ENCODE data around the gene IL31. TPM values are rescaled to one million over a fixed set of nuclear protein-coding genes. Genes with fewer than 3 reads are reported as not detected.

The IL31 gene
- total RNA-seq, 2 experiments from 2014 or later: not detected

- no peak for DNase-seq (ENCODE audit: low spot score)
- H3K4me2 ChIP-seq (ENCODE audit: low read length): no peak overlapping the region
- H3K4me3 ChIP-seq (ENCODE audit: low read depth, low read length, poor library complexity, severe bottlenecking): no peak overlapping the region
- no peaks in the 10 kb centered on the region for H3K9me3 ChIP-seq (ENCODE audit: low read length)
- H3K27ac ChIP-seq (ENCODE audit: low read depth, low read length, poor library complexity, severe bottlenecking): no peak overlapping the region
- no peaks in the 10 kb centered on the region for H3K4me1 ChIP-seq (ENCODE audit: insufficient read depth, low read length, poor library complexity, severe bottlenecking)
- ChIA-PET POLR2A (no interaction called here), CTCF (ENCODE audit: unreplicated experiment) (no interaction called here)
- no peaks in the 10 kb centered on the region for H4K20me1 ChIP-seq (ENCODE audit: insufficient read depth, low read length)
- no peaks in the 10 kb centered on the region for H3K79me2 ChIP-seq (ENCODE audit: insufficient read depth, low read depth, low read length)
- TF ChIP-seq, protein P1, sequence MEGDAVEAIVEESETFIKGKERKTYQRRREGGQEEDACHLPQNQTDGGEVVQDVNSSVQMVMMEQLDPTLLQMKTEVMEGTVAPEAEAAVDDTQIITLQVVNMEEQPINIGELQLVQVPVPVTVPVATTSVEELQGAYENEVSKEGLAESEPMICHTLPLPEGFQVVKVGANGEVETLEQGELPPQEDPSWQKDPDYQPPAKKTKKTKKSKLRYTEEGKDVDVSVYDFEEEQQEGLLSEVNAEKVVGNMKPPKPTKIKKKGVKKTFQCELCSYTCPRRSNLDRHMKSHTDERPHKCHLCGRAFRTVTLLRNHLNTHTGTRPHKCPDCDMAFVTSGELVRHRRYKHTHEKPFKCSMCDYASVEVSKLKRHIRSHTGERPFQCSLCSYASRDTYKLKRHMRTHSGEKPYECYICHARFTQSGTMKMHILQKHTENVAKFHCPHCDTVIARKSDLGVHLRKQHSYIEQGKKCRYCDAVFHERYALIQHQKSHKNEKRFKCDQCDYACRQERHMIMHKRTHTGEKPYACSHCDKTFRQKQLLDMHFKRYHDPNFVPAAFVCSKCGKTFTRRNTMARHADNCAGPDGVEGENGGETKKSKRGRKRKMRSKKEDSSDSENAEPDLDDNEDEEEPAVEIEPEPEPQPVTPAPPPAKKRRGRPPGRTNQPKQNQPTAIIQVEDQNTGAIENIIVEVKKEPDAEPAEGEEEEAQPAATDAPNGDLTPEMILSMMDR (conservative IDR thresholded peaks at IDR 0.05; ENCODE audit: low read length): no peak
- TF ChIP-seq EZH2phosphoT487 (IDR thresholded peaks at IDR 0.05; ENCODE audit: borderline replicate concordance, low read depth, low read length): no peak
- no peaks in the 10 kb centered on the region for H3K36me3 ChIP-seq (ENCODE audit: insufficient read depth, low read length)
- no peak overlapping the region for H2AFZ ChIP-seq (ENCODE audit: low read length)
- BruUV-seq (replicated peaks): no TSS peak
- H3K9me2 ChIP-seq (ENCODE audit: insufficient read depth, low read length): no peaks in the 10 kb centered on the region
- intact Hi-C loops (cut with micrococcal nuclease; ENCODE audit: unreplicated experiment): no loop called here
Measured at GRCh38 chr12:122155705-122156104, 18.3 kb downstream of the IL31 start.

- no peak for TF ChIP-seq EZH2phosphoT487 (IDR thresholded peaks at IDR 0.05; ENCODE audit: borderline replicate concordance, low read depth, low read length)
- TF ChIP-seq, protein P1 (conservative IDR thresholded peaks at IDR 0.05; ENCODE audit: low read length): no peak
- POLR2A ChIA-PET: no interaction called here
- CTCF ChIA-PET (ENCODE audit: unreplicated experiment): no interaction called here
- Histone ChIP-seq H3K9me2 (ENCODE audit: insufficient read depth, low read length) (no peaks in the 10 kb centered on the region), H3K4me1 (ENCODE audit: insufficient read depth, low read length, poor library complexity, severe bottlenecking) (no peaks in the 10 kb centered on the region), H3K4me2 (ENCODE audit: low read length) (no peak overlapping the region), H2AFZ (ENCODE audit: low read length) (no peak overlapping the region), H3K36me3 (ENCODE audit: insufficient read depth, low read length) (no peaks in the 10 kb centered on the region), H3K27ac (ENCODE audit: low read depth, low read length, poor library complexity, severe bottlenecking) (no peak overlapping the region), H3K79me2 (ENCODE audit: insufficient read depth, low read depth, low read length) (no peaks in the 10 kb centered on the region), H3K4me3 (ENCODE audit: low read depth, low read length, poor library complexity, severe bottlenecking) (no peak overlapping the region), H3K9me3 (ENCODE audit: low read length) (no peaks in the 10 kb centered on the region), H4K20me1 (ENCODE audit: insufficient read depth, low read length) (no peaks in the 10 kb centered on the region)
- DNase-seq (ENCODE audit: low spot score): no peak
- intact Hi-C loops (cut with micrococcal nuclease; ENCODE audit: unreplicated experiment): loop anchor here (5.0 kb wide), 1 partner anchor 40 kb away; no protein-coding TSS in a partner anchor
- BruUV-seq (replicated peaks): no TSS peak
Measured at GRCh38 chr12:122152754-122153153, 21.3 kb downstream of the IL31 start.

GRCh38 chr12:122150127-122150681 lies 23.8 kb downstream of the IL31 start:
- no TSS peak for BruUV-seq (replicated peaks)
- no peaks in the 10 kb centered on the region for H3K4me1 ChIP-seq (ENCODE audit: insufficient read depth, low read length, poor library complexity, severe bottlenecking)
- no peaks in the 10 kb centered on the region for H3K79me2 ChIP-seq (ENCODE audit: insufficient read depth, low read depth, low read length)
- no peaks in the 10 kb centered on the region for H3K9me2 ChIP-seq (ENCODE audit: insufficient read depth, low read length)
- H3K9me3 ChIP-seq (ENCODE audit: low read length): no peaks in the 10 kb centered on the region
- no peaks in the 10 kb centered on the region for H3K36me3 ChIP-seq (ENCODE audit: insufficient read depth, low read length)
- DNase-seq (ENCODE audit: low spot score): no peak
- H3K27ac ChIP-seq (ENCODE audit: low read depth, low read length, poor library complexity, severe bottlenecking): no peak overlapping the region
- ChIA-PET CTCF (ENCODE audit: unreplicated experiment) (no interaction called here), POLR2A (interaction anchor here (0.7 kb wide), 1 partner anchor 368 kb away, joined by 4 read pairs; no protein-coding TSS in a partner anchor)
- intact Hi-C loops (cut with micrococcal nuclease; ENCODE audit: unreplicated experiment): loop anchor here (5.0 kb wide), 1 partner anchor 42 kb away; no protein-coding TSS in a partner anchor
- TF ChIP-seq EZH2phosphoT487 (IDR thresholded peaks at IDR 0.05; ENCODE audit: borderline replicate concordance, low read depth, low read length): no peak
- TF ChIP-seq, protein P1 (conservative IDR thresholded peaks at IDR 0.05; ENCODE audit: low read length): no peak
- H2AFZ ChIP-seq (ENCODE audit: low read length): no peak overlapping the region
- no peak overlapping the region for H3K4me3 ChIP-seq (ENCODE audit: low read depth, low read length, poor library complexity, severe bottlenecking)
- H4K20me1 ChIP-seq (ENCODE audit: insufficient read depth, low read length): no peaks in the 10 kb centered on the region
- no peak overlapping the region for H3K4me2 ChIP-seq (ENCODE audit: low read length)

Data from OCI-LY7 (cell line).